ENCODE measurements around the gene CKS1B. TPM values are rescaled to one million over a fixed set of nuclear protein-coding genes. Genes with fewer than 3 reads are reported as not detected.

CKS1B gene
- total RNA-seq, 2 donors from 2014 or later: 9.3 to 9.4 TPM

DNA sequence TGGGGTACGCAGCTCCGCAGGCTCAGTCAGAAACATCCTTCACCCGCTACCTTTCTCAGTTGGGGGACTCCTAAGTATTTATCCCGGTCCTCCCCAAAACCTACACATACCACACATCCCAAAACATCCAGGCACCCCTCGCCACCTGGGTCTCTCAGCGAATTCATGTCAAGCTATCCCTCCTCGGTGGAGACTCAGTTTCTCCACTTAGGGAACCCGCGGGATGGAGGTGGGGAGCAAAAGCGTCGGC, 26.9 kb downstream of the CKS1B start:
- Mint-ChIP-seq H3K4me3 (peak overlapping the region; percentile 99), H3K36me3 (ENCODE audit: low read depth) (peaks cover 3% of the 10 kb centered on the region), H3K27ac (peak overlapping the region; percentile 96), H3K4me1 (peaks cover 50% of the 10 kb centered on the region), H3K27me3 (no peaks in the 10 kb centered on the region)
- no peak for ATAC-seq
- no peaks in the 10 kb centered on the region for H3K9me3 ChIP-seq (ENCODE audit: control insufficient read depth, low read length, poor library complexity, severe bottlenecking)
- no peak for DNase-seq

DNA sequence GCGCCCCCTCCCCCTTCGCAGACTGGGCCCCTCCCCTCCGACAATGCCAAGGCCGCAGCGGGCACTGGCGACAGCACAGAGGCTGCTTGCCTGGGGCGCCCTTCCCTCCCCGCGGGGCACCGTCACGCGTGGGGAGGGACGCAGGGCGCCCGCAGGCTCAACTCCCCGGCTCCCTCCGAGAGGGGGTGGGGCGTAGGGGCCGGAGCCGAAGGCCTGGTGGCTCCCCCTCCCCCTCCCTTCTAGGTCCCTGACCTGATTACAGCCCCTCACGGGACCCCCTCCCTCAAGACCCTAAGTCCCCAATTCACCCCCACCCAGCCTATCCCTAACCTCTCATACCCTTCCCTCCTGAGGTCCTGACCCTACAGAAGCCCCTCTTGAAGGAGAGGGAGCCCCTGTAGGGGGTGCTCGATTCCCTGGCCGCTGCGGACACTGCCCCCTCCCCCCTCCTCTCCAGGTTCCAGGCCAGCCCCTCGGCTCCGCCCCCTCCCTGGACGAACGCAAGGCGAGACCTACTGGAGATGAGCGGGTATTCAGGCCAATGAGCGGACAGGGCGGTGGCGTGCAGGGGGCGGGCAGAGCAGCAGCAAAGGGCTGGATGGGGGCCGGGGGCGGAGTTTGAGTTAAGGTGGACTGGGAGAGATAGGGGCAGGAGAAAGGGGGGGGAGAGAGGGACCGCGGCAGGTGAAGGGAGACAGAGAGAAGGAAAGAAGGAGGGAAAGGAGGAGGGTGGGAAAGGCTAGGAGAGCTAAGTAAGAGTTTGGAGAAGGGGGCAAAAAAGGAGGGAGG, 27.4 kb downstream of the CKS1B start:
- Mint-ChIP-seq H3K27ac (peak overlapping the region; percentile 96), H3K4me1 (peaks cover 55% of the 10 kb centered on the region), H3K4me3 (peak overlapping the region; percentile 99), H3K36me3 (ENCODE audit: low read depth) (peaks cover 3% of the 10 kb centered on the region), H3K27me3 (no peaks in the 10 kb centered on the region)
- no peaks in the 10 kb centered on the region for H3K9me3 ChIP-seq (ENCODE audit: control insufficient read depth, low read length, poor library complexity, severe bottlenecking)
- DNase-seq: peak; percentile 94 to 96 (median 95)
- peak; percentile 81 for ATAC-seq

DNA sequence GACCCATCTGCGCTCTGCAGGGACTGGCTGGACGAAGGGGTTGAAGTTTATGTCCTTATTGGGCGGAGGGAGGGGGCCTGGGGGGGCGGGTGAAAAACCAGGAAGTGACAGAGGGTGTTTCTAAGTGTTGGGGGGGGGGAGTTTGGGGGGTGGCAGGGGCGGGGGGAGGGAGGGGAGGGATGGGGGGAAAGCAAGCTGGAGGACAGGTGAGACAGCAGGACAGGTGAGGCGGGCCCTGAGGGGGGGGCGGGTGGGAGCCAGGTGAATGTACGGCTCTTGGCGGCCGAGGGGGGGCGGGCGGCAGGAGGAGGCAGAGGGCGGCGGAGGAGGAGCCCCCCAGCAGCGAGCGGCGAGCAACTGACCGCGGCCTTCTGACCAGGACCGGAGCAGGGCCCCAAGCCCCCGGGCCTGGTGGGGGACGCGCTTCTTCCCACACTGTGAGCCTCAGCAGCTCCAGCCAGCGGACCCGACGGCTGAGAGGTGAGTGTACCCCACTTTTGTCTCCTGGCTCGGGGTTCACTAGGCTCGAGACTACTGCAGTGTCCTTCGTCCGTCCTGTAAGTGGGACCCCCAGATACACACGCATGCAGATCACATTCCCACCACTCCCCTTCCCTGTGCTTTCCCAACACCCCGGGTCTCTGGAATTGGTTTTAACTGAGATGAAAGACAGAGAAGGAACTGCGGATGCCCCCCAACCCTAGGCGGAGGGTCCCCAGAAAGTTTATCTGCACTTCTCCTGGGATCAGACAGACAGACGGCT, 28.2 kb downstream of the CKS1B start, which contains the start of gene ZBTB7B:
TSS of gene ZBTB7B (plus strand) at position 339 of the 763 bp plus-strand sequence. CDS start 11,859 bp downstream, outside the sequence.
- H3K36me3 Mint-ChIP-seq (ENCODE audit: low read depth): peaks cover 3% of the 10 kb centered on the region
- DNase-seq (peak in 1 of 3 donors; percentile 12), ATAC-seq (peak; percentile 2)
- H3K4me1 Mint-ChIP-seq: peaks cover 52% of the 10 kb centered on the region
- H3K4me3 Mint-ChIP-seq: peak within 1 kb of the TSS; percentile 99
- no peaks in the 10 kb centered on the region for H3K9me3 ChIP-seq (ENCODE audit: control insufficient read depth, low read length, poor library complexity, severe bottlenecking)
- no peaks in the 10 kb centered on the region for H3K27me3 Mint-ChIP-seq
- H3K27ac Mint-ChIP-seq: peak within 1 kb of the TSS; percentile 96

DNA sequence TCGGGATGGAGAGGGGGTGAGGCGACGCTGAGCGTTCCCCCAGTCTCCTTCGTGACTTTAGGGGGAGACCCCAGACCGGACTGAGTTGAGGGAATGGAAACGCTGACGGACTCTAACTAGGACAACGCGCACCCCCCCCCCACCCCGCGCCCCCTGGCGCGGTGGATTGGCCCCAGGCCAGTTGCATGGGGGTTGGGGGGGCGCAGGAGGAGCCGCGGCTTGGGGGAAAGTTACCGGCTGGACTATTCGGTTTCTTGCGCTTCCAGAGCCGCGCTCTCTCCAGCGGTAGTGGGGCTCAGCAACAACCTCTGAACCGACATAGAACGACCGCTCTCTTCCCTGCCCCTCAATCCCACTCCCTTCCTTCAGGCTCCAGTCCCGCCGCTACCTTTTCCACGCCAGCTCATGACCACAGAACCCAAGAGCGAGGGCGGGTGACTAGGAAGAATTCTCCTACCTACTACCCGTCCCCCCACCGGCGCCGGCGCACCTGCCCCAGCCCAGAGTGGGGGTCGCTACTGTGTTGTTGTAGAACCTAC, 28.8 kb downstream of the CKS1B start:
- H3K9me3 ChIP-seq (ENCODE audit: control insufficient read depth, low read length, poor library complexity, severe bottlenecking): no peaks in the 10 kb centered on the region
- DNase-seq (no peak), ATAC-seq (no peak)
- Mint-ChIP-seq H3K27me3 (no peaks in the 10 kb centered on the region), H3K27ac (peak overlapping the region; percentile 96), H3K4me1 (peaks cover 48% of the 10 kb centered on the region), H3K4me3 (peak overlapping the region; percentile 99), H3K36me3 (ENCODE audit: low read depth) (peaks cover 3% of the 10 kb centered on the region)

DNA sequence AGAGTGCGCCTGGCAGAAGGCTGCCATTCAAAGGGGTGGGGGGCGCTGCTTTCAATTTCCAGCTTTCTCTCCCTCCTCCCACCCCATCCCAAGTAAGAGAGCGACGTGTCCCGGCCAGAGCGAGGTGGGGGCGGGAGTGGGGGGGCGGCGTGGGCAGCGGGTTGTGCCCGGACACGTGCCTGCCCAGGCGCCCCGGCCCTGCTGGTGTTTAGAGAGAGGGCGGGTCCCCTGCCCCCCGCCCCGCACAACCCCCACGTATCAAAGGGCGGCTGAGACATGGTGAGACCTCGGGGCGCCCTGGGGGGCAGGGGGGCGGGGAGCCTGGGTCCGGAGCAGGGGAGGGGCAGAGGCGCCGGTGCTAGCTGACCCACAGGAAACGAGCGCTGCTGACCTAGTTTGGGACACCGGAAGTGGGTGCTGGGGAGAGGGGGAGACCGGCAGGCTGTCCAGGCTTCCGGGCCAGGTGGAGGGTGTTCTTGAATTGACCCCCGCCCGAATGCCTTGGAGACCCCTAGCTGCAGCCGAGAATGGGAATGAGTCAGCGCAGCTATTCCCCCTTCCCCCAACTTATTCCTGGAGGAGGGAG, 29.4 kb downstream of the CKS1B start:
- ATAC-seq (no peak), DNase-seq (no peak)
- Mint-ChIP-seq H3K27ac (peak overlapping the region; percentile 96), H3K36me3 (ENCODE audit: low read depth) (peaks cover 4% of the 10 kb centered on the region), H3K4me3 (peak overlapping the region; percentile 99), H3K4me1 (peaks cover 49% of the 10 kb centered on the region), H3K27me3 (no peaks in the 10 kb centered on the region)
- H3K9me3 ChIP-seq (ENCODE audit: control insufficient read depth, low read length, poor library complexity, severe bottlenecking): no peaks in the 10 kb centered on the region

DNA sequence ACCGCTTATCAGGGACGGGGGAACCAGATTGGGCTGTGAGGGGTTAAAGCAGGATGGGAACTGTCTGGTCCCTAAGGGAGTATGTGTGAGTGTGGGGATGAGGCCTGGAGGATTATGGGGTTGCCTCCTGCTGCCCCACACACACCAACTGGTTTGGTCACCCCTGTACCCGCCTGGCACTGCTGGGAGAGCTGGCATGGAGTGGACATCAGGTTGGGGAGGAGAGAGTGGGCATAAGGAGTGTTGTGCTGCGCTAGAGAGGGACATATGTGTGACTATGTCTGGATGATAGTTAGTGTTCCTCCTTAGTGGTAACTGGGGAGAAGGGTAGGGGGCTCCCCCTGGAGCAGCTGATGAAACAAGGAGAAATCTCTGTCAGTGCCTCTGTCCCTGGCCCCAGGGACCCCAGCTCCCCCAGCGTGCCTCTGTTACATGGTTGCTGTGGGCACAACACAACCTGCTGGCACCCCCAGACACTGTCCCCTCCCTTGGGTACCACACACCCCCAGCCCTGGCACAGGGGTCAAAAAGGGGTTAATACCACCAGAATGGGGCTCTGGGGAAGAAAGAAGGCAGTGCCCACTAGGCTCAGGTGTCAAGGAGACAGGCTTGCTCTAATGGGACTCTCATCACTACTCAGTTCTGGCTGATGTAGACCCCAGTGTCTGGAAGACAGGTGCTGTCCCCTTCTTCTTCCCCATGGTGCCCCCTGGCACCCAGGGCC, 30.0 kb downstream of the CKS1B start:
- H3K36me3 Mint-ChIP-seq (ENCODE audit: low read depth): peaks cover 6% of the 10 kb centered on the region
- peak overlapping the region; percentile 99 for H3K4me3 Mint-ChIP-seq
- DNase-seq (no peak), ATAC-seq (no peak)
- H3K9me3 ChIP-seq (ENCODE audit: control insufficient read depth, low read length, poor library complexity, severe bottlenecking): no peaks in the 10 kb centered on the region
- no peaks in the 10 kb centered on the region for H3K27me3 Mint-ChIP-seq
- peak overlapping the region; percentile 96 for H3K27ac Mint-ChIP-seq
- H3K4me1 Mint-ChIP-seq: peaks cover 47% of the 10 kb centered on the region

DNA sequence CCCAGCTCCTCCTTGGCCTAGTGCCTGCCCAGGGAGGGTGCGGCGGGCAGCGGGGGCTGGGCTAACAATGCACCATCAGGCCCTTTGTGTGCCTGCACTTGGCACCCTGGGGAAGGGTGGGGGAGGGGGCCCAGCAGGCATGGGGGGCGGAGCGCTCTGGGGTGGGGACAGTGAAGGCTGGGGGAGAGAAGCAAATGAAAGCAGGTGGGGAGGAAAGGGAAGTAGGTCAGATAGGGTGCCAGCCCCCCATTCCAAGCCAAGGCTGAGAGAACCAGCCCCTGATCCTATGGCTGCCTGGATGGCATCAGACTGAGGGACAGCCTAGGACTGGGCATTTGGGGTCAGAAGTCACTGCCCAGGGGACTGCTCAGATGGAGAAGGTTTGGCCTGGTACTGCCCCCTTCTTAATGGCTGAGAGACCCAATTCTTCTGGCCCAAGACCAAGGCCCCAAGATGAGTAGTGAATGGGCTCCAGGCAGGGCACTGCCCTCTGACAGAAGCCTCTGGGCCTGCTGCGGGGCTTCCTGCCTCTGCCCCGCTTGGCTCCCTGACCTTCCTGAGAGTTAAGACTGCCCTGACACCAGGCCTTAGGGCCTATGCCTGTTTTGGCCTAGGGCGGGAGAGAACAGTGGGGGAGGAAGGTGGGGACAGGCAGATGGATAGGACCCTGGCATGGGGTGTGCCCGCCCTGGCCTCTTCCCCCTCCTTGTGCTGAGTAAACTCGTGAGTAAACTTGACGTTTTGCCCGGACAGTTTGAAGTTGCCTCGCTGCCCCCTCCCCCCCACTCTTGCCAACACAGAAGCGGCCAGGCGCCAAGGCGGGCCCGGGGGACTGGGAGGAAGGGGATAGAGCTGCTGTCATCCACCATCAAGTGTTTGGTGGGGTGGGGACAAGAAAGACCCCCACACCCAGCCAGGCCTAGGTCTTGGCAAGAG, 30.9 kb downstream of the CKS1B start:
- DNase-seq (peak in 1 of 3 donors; percentile 37), ATAC-seq (no peak)
- H3K9me3 ChIP-seq (ENCODE audit: control insufficient read depth, low read length, poor library complexity, severe bottlenecking): no peaks in the 10 kb centered on the region
- peaks cover 10% of the 10 kb centered on the region for H3K36me3 Mint-ChIP-seq (ENCODE audit: low read depth)
- H3K4me1 Mint-ChIP-seq: peaks cover 48% of the 10 kb centered on the region
- peak overlapping the region; percentile 96 for H3K27ac Mint-ChIP-seq
- H3K27me3 Mint-ChIP-seq: no peaks in the 10 kb centered on the region
- peak overlapping the region; percentile 99 for H3K4me3 Mint-ChIP-seq

DNA sequence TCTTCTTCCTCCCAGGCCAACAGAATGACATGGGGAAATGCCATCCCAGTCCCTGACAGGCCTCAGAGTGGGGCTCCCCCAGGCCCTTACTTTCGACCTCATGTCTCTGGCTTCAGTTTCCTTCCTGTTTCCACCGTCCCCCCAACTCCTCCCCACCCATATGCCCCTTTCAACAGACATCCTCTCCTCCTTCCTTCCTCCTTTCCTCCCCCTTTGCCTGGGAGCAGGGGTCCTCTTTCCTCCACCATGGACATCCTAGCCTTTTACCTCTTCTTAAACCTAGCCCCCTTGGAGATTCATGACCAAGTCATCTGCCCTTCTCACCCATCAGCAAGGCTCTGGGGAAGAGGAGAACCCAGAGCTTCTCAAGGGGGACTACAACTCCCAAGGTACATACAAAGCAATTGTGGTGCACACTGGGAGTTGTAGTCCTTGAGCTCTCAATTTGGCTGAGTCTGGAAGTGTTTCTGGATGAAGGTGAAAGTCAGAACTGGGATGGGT, 32.2 kb downstream of the CKS1B start:
- H3K27me3 Mint-ChIP-seq: no peaks in the 10 kb centered on the region
- H3K4me1 Mint-ChIP-seq: peaks cover 54% of the 10 kb centered on the region
- H3K4me3 Mint-ChIP-seq: peak overlapping the region; percentile 78
- ATAC-seq (peak; percentile 44), DNase-seq (no peak)
- H3K9me3 ChIP-seq (ENCODE audit: control insufficient read depth, low read length, poor library complexity, severe bottlenecking): no peaks in the 10 kb centered on the region
- H3K36me3 Mint-ChIP-seq (ENCODE audit: low read depth): peaks cover 10% of the 10 kb centered on the region
- peak overlapping the region; percentile 96 for H3K27ac Mint-ChIP-seq

DNA sequence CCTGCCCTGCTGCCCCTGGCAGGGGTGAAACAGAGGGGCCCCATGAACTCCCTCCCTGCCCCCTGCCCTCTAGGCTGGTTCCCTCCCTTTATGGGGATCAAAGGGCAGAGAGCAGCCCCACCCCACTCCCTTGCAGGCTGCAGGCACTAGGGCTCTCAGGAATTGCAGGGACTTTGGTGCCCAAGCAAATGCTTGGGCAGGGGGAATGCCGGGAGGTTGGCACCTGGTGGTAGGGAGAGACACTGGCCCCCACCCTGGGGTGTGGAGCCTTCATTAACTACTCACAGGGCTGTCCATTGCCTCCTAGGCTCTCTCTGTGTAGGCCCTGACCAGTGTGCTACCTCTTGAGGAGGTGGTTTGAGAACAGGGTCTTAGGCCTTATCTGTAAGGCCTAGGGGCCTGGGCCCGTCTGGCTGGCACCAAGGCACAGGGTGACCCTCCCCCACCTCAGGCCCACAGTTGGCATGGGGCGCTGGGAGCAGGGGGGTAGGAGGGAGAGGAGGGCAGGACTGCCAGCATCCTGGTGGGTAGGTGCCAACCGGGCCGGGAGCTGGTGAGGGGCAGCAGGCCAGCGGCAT, 32.9 kb downstream of the CKS1B start:
- DNase-seq (no peak), ATAC-seq (no peak)
- H3K36me3 Mint-ChIP-seq (ENCODE audit: low read depth): peaks cover 10% of the 10 kb centered on the region
- H3K4me1 Mint-ChIP-seq: peaks cover 58% of the 10 kb centered on the region
- peak overlapping the region; percentile 98 for H3K4me3 Mint-ChIP-seq
- H3K27ac Mint-ChIP-seq: peak overlapping the region; percentile 96
- H3K9me3 ChIP-seq (ENCODE audit: control insufficient read depth, low read length, poor library complexity, severe bottlenecking): no peaks in the 10 kb centered on the region
- no peaks in the 10 kb centered on the region for H3K27me3 Mint-ChIP-seq

DNA sequence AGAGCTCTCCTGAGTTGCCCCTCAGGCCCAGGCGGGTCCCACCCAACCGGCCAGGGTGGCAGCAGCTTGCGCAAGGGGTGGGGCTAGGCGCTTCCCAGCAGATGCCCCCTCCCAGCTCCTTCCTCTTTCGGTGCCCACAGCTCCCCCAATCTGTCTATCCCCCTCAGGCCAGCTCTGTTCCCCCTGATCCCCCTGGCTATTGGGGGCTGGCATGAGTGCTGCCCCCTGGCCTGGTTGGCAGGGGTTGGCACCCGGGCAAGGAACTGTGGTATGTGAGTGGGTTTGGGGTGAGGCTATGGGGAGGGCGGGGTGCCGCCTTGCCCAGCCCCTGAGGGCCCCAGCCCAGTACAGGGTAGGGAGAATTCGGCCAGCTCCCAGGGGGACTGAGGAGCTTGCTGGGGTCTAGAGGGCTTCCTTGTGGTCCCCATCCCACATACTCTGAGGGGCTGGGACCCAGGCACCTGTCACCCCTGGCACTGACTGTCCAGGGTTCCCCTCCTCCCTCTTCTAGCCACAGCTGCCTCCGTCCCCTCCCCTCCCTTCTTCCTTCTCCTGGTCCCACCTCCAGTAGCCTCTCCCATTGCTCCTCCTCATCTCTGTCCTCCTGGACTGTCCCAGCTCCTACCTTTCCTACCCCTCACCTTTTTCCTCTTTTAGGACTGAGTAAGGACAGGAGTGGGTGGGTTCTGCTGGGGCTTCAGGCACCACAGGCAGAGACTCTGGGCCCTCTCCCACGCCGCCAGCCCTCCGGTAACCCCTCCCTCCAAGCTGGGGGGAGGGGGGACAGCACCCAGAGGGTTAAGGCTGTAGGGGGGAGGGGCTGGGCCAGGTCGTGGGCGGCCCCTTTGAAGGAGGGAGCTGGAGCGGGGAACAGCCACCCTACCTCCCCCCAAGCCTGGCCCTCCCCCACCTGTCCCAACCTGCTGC, 33.8 kb downstream of the CKS1B start:
- Mint-ChIP-seq H3K27me3 (no peaks in the 10 kb centered on the region), H3K36me3 (ENCODE audit: low read depth) (peaks cover 10% of the 10 kb centered on the region), H3K4me3 (peak overlapping the region; percentile 98), H3K4me1 (peaks cover 67% of the 10 kb centered on the region), H3K27ac (peak overlapping the region; percentile 95)
- H3K9me3 ChIP-seq (ENCODE audit: control insufficient read depth, low read length, poor library complexity, severe bottlenecking): no peaks in the 10 kb centered on the region
- DNase-seq: no peak
- no peak for ATAC-seq

DNA sequence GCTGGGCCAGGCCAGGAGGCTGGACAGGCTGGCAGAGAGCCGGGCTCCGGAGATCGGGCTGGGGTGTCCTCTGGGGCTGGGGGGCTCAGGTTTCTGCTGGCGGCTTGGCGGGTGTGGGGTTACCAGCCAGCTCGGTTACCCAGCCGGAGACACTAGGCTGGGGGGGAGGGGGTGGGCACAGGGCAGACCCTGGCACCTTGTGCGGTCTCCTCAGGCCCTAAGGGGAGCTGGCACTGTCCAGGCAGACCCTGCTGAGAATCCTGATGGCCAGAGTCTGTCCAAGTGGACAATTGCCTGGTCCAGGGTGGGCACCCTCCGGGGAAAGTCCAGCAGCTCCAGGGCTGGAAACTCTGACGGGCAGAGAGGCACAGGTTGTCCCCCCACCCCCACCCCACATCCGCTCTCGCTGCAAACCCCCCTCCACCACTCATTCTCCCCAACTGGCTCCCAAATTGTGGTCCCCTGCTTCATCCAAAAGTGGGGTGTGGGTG, 34.8 kb downstream of the CKS1B start:
- ATAC-seq: no peak
- Mint-ChIP-seq H3K27me3 (no peaks in the 10 kb centered on the region), H3K27ac (peak overlapping the region; percentile 95), H3K4me1 (peaks cover 72% of the 10 kb centered on the region), H3K4me3 (peak overlapping the region; percentile 98), H3K36me3 (ENCODE audit: low read depth) (peaks cover 7% of the 10 kb centered on the region)
- no peak for DNase-seq
- H3K9me3 ChIP-seq (ENCODE audit: control insufficient read depth, low read length, poor library complexity, severe bottlenecking): no peaks in the 10 kb centered on the region
